ENCODE measurements around the gene IRX3. TPM values are rescaled to one million over a fixed set of nuclear protein-coding genes. Genes with fewer than 3 reads are reported as not detected.

Gene IRX3
- total RNA-seq, 1 donor from 2014 or later: 108 TPM

GRCh38 chr16:54269461-54269860 lies 17.1 kb downstream of the IRX3 start:
- ATAC-seq (no peak), DNase-seq (no peak)
- no peaks in the 10 kb centered on the region for H3K27me3 ChIP-seq (ENCODE audit: low read depth)
- no peak for TF ChIP-seq CTCF (IDR thresholded peaks at IDR 0.05)
- peaks cover 6% of the 10 kb centered on the region for H3K4me1 ChIP-seq
- H3K27ac ChIP-seq: no peak overlapping the region
- H3K4me3 ChIP-seq: no peak overlapping the region
- H3K36me3 ChIP-seq: no peaks in the 10 kb centered on the region
- H3K9me3 ChIP-seq: no peaks in the 10 kb centered on the region
- intact Hi-C loops (cut with DNase I): no loop called here

- ATAC-seq: no peak
These were observed 17.8 kb downstream of the IRX3 start for GRCh38 chr16:54268766-54269165.

GRCh38 chr16:54268340-54268739 lies 18.2 kb downstream of the IRX3 start:
- Histone ChIP-seq H3K4me3 (no peak overlapping the region), H3K27me3 (ENCODE audit: low read depth) (no peaks in the 10 kb centered on the region), H3K4me1 (peaks cover 6% of the 10 kb centered on the region), H3K27ac (no peak overlapping the region), H3K36me3 (no peaks in the 10 kb centered on the region), H3K9me3 (no peaks in the 10 kb centered on the region)
- DNase-seq (no peak), ATAC-seq (no peak)
- intact Hi-C loops (cut with DNase I): no loop called here
- TF ChIP-seq CTCF (IDR thresholded peaks at IDR 0.05): no peak

More at GRCh38 chr16:54268766-54269165, 17.8 kb downstream of the IRX3 start:
- no peaks in the 10 kb centered on the region for H3K9me3 ChIP-seq
- TF ChIP-seq CTCF (IDR thresholded peaks at IDR 0.05): no peak
- no peaks in the 10 kb centered on the region for H3K27me3 ChIP-seq (ENCODE audit: low read depth)
- no peak for DNase-seq
- no peaks in the 10 kb centered on the region for H3K36me3 ChIP-seq
- intact Hi-C loops (cut with DNase I): no loop called here
- H3K4me3 ChIP-seq: no peak overlapping the region
- peaks cover 6% of the 10 kb centered on the region for H3K4me1 ChIP-seq
- H3K27ac ChIP-seq: no peak overlapping the region

- no peak for TF ChIP-seq CTCF (IDR thresholded peaks at IDR 0.05)
- Histone ChIP-seq H3K36me3 (no peaks in the 10 kb centered on the region), H3K4me3 (no peak overlapping the region), H3K27me3 (ENCODE audit: low read depth) (no peaks in the 10 kb centered on the region), H3K27ac (no peak overlapping the region), H3K4me1 (peaks cover 6% of the 10 kb centered on the region), H3K9me3 (no peaks in the 10 kb centered on the region)
- intact Hi-C loops (cut with DNase I): no loop called here
- DNase-seq: no peak
- peak; percentile 89 to 91 for ATAC-seq
These were observed 20.1 kb downstream of the IRX3 start for GRCh38 chr16:54266363-54266955.

GRCh38 chr16:54265575-54266107 lies 20.9 kb downstream of the IRX3 start:
- peak in 1 of 2 donors; percentile 11 for ATAC-seq
- TF ChIP-seq CTCF (IDR thresholded peaks at IDR 0.05): no peak

More at GRCh38 chr16:54265575-54266107, 20.9 kb downstream of the IRX3 start:
- H3K27ac ChIP-seq: no peak overlapping the region
- no peak overlapping the region for H3K4me3 ChIP-seq
- no peaks in the 10 kb centered on the region for H3K9me3 ChIP-seq
- peaks cover 6% of the 10 kb centered on the region for H3K4me1 ChIP-seq
- intact Hi-C loops (cut with DNase I): no loop called here
- H3K36me3 ChIP-seq: no peaks in the 10 kb centered on the region
- no peak for DNase-seq
- H3K27me3 ChIP-seq (ENCODE audit: low read depth): no peaks in the 10 kb centered on the region
